DMS114 treated with DMSO at 0.1 percent for 48 hours (cell line): Measurements from ENCODE around the gene SPG11.
A peak's percentile ranks its signal among the peaks of the same experiment; 100 is the strongest.
"Not testable (repeated sequence)": the region's sequence is repeated elsewhere in the genome, so short reads cannot be mapped to it uniquely, and the experiment has no call there.

ENCODE experiments used
- DNase-seq: peaks from one replicate; lab custom pipeline; 2025; ENCODE audit not compliant: unreplicated experiment; lab: John Stamatoyannopoulos, UW

The SPG11 gene

GRCh38 chr15:44663410-44664308, at the start of gene SPG11:
TSS of gene SPG11 (minus strand) at chr15:44663662. CDS start at chr15:44663647, 15 bp downstream.
- DNase-seq: peak; percentile 90

- peak; percentile 54 for DNase-seq
These were observed 49.0 kb upstream of the SPG11 start for GRCh38 chr15:44712346-44713005.

GRCh38 chr15:44711743-44712345, 48.4 kb upstream of the SPG11 start:
- DNase-seq: no peak

GRCh38 chr15:44711096-44711742, 47.8 kb upstream of the SPG11 start, which contains the start of the genes B2M and PATL2:
TSS of gene B2M (plus strand) at chr15:44711517. CDS start at chr15:44711547, 30 bp downstream.
TSS of gene PATL2 (minus strand) at chr15:44711323. CDS start at chr15:44676490, 34,833 bp downstream.
- peak; percentile 98 for DNase-seq

- DNase-seq: no peak
These were observed 47.0 kb upstream of the SPG11 start for GRCh38 chr15:44710236-44711095.

- DNase-seq: no peak
These were observed 43.6 kb upstream of the SPG11 start for GRCh38 chr15:44706946-44707636.

GRCh38 chr15:44706401-44706800, 42.9 kb upstream of the SPG11 start:
- no peak for DNase-seq

GRCh38 chr15:44705986-44706385, 42.5 kb upstream of the SPG11 start:
- no peak for DNase-seq

GRCh38 chr15:44700676-44701075, 37.2 kb upstream of the SPG11 start:
- DNase-seq: not testable (repeated sequence)

- DNase-seq: no peak
These were observed 35.2 kb upstream of the SPG11 start for GRCh38 chr15:44698641-44699040.

- DNase-seq: no peak
These were observed 33.6 kb upstream of the SPG11 start for GRCh38 chr15:44697014-44697413.

GRCh38 chr15:44695294-44695693, 31.8 kb upstream of the SPG11 start:
- DNase-seq: no peak

GRCh38 chr15:44694416-44694815, 31.0 kb upstream of the SPG11 start:
- DNase-seq: no peak

- DNase-seq: no peak
These were observed 29.2 kb upstream of the SPG11 start for GRCh38 chr15:44692659-44693058.

GRCh38 chr15:44690245-44690644, 26.8 kb upstream of the SPG11 start:
- not testable (repeated sequence) for DNase-seq

- not testable (repeated sequence) for DNase-seq
These were observed 25.9 kb upstream of the SPG11 start for GRCh38 chr15:44689318-44689717.

- not testable (repeated sequence) for DNase-seq
These were observed 19.6 kb upstream of the SPG11 start for GRCh38 chr15:44682809-44683682.

- DNase-seq: no peak
These were observed 18.7 kb upstream of the SPG11 start for GRCh38 chr15:44682211-44682610.

GRCh38 chr15:44676676-44677075, 13.2 kb upstream of the SPG11 start:
- DNase-seq: no peak
